HCT116 (cell line): Measurements from ENCODE around the gene KBTBD2.

Source experiments
- CEBPB ChIP-seq: IDR thresholded peaks from 2 replicates; pipeline ENCODE4 v1.6.1; 2012; ENCODE audit warnings: low read depth
- CTCF ChIP-seq, 3 experiments: fragments of 200-600 bp in 1 of 3; sonication (generic) in 1 of 3; IDR thresholded peaks in 2 of 3; conservative IDR thresholded peaks in 1 of 3; 2 replicates each; pipeline ENCODE4 v1.5.1; 2012 to 2017; ENCODE audit warnings: low read depth in 2 of 3, low read length in 2 of 3, antibody characterized with exemption in 1 of 3, borderline replicate concordance in 1 of 3, control low read depth in 1 of 3, mild to moderate bottlenecking in 1 of 3, mixed read lengths in 1 of 3, mixed run types in 1 of 3, moderate library complexity in 1 of 3; ENCODE audit not compliant: insufficient read depth in 1 of 3
- EGR1 ChIP-seq: IDR thresholded peaks from 2 replicates; pipeline ENCODE4 v1.6.1; 2012; ENCODE audit warnings: low read depth
- EZH2 ChIP-seq: fragments of 200-600 bp; sonication (generic); IDR thresholded peaks from 2 replicates; pipeline ENCODE4 v1.6.1; 2017; ENCODE audit warnings: antibody characterized with exemption, mixed run types
- EZH2phosphoT487 ChIP-seq: fragments of 200-600 bp; IDR thresholded peaks from 2 replicates; pipeline ENCODE4 v1.6.1; 2018; ENCODE audit warnings: antibody characterized with exemption, borderline replicate concordance
- MAX ChIP-seq: IDR thresholded peaks from 2 replicates; pipeline ENCODE4 v1.6.1; 2012
- POLR2A ChIP-seq: IDR thresholded peaks from 2 replicates; pipeline ENCODE4 v1.7.0; 2011; ENCODE audit warnings: borderline replicate concordance; ENCODE audit not compliant: insufficient read depth, insufficient read length; ENCODE audit errors: extremely low read depth
- POLR2AphosphoS5 ChIP-seq: IDR thresholded peaks from 2 replicates; pipeline ENCODE4 v1.6.1; 2011; ENCODE audit warnings: mild to moderate bottlenecking, low read depth, low read length, moderate library complexity
- REST ChIP-seq: IDR thresholded peaks from 2 replicates; pipeline ENCODE4 v1.6.1; 2012; ENCODE audit warnings: low read depth
- SIN3A ChIP-seq: IDR thresholded peaks from 2 replicates; pipeline ENCODE4 v1.6.1; 2012; ENCODE audit warnings: low read depth
- SP1 ChIP-seq: IDR thresholded peaks from 2 replicates; pipeline ENCODE4 v1.6.1; 2012; ENCODE audit warnings: low read depth
- YY1 ChIP-seq: IDR thresholded peaks from 2 replicates; pipeline ENCODE4 v1.6.1; 2011; ENCODE audit warnings: low read length, low read depth, moderate library complexity, mild to moderate bottlenecking; ENCODE audit not compliant: insufficient replicate concordance; ENCODE audit errors: extremely low read depth
- ZBTB33 ChIP-seq: IDR thresholded peaks from 2 replicates; pipeline ENCODE4 v1.6.1; 2011; ENCODE audit warnings: mild to moderate bottlenecking, low read length, moderate library complexity; ENCODE audit not compliant: insufficient replicate concordance; ENCODE audit errors: extremely low read depth

- no peak for TF ChIP-seq CTCF (IDR thresholded peaks at IDR 0.05 in 2 of 3, conservative IDR thresholded peaks at IDR 0.05 in 1 of 3; ENCODE audit: borderline replicate concordance in 1 of 3, insufficient read depth in 1 of 3, low read depth in 2 of 3, low read length in 2 of 3)
- TF ChIP-seq EZH2phosphoT487: no peak
- TF ChIP-seq REST: no peak
- no peak for TF ChIP-seq MAX
- TF ChIP-seq POLR2AphosphoS5: no peak
- TF ChIP-seq YY1: no peak
- no peak for TF ChIP-seq POLR2A
- no peak for TF ChIP-seq EZH2
- TF ChIP-seq CEBPB: no peak
- no peak for TF ChIP-seq SP1
- TF ChIP-seq SIN3A: no peak
- no peak for TF ChIP-seq EGR1
- no peak for TF ChIP-seq ZBTB33
Observed at GRCh38 chr7:32871624-32872371, 19.8 kb downstream of the KBTBD2 start.
